Fibroblast of skin of right biceps (primary cell): ENCODE data around the gene TBC1D8.

Experiments used
- DNase-seq: peaks from one replicate; pipeline ENCODE4 v3.0.0-alpha.2; 2013

Gene TBC1D8

GRCh38 chr2:100993294-100993693 is 157.9 kb downstream of the TBC1D8 start:
- DNase-seq, result no peak

- no peak for DNase-seq
Measured at GRCh38 chr2:100992262-100992661, 158.9 kb downstream of the TBC1D8 start.

GRCh38 chr2:100991404-100991773 is 159.8 kb downstream of the TBC1D8 start:
- DNase-seq, result no peak

- DNase-seq, result no peak
Measured at GRCh38 chr2:100990650-100991403, 160.4 kb downstream of the TBC1D8 start.

- no peak for DNase-seq
Measured at GRCh38 chr2:100990166-100990565, 161.0 kb downstream of the TBC1D8 start.

- DNase-seq, result no peak
Measured at GRCh38 chr2:100989666-100990065, 161.5 kb downstream of the TBC1D8 start.

GRCh38 chr2:100988630-100989417 is 162.4 kb downstream of the TBC1D8 start:
- peak; percentile 43 for DNase-seq

GRCh38 chr2:100987974-100988373 is 163.2 kb downstream of the TBC1D8 start:
- no peak for DNase-seq

GRCh38 chr2:100987536-100987935 is 163.6 kb downstream of the TBC1D8 start:
- DNase-seq, result no peak

- no peak for DNase-seq
Measured at GRCh38 chr2:100986157-100986556, 165.0 kb downstream of the TBC1D8 start.

GRCh38 chr2:100984892-100985307 is 166.3 kb downstream of the TBC1D8 start:
- peak; percentile 70 for DNase-seq

- no peak for DNase-seq
Measured at GRCh38 chr2:100983684-100984310, 167.4 kb downstream of the TBC1D8 start.

- no peak for DNase-seq
Measured at GRCh38 chr2:100983201-100983600, 168.0 kb downstream of the TBC1D8 start.

- DNase-seq, result no peak
Measured at GRCh38 chr2:100982431-100982861, 168.7 kb downstream of the TBC1D8 start.

GRCh38 chr2:100981011-100981410 is 170.2 kb downstream of the TBC1D8 start:
- DNase-seq, result no peak

GRCh38 chr2:100980046-100980445 is 171.1 kb downstream of the TBC1D8 start:
- no peak for DNase-seq

- peak; percentile 36 for DNase-seq
Measured at GRCh38 chr2:100978582-100979191, 172.5 kb downstream of the TBC1D8 start.

GRCh38 chr2:100977511-100977910 is 173.7 kb downstream of the TBC1D8 start:
- DNase-seq, result no peak

GRCh38 chr2:100976645-100977391 is 174.4 kb downstream of the TBC1D8 start:
- DNase-seq, result peak; percentile 56

- no peak for DNase-seq
Measured at GRCh38 chr2:100976061-100976460, 175.1 kb downstream of the TBC1D8 start.

- no peak for DNase-seq
Measured at GRCh38 chr2:100975521-100975785, 175.7 kb downstream of the TBC1D8 start.

- no peak for DNase-seq
Measured at GRCh38 chr2:100974712-100975520, 176.3 kb downstream of the TBC1D8 start.
